ENCODE measurements around the gene KRTAP12-2. TPM values are rescaled to one million over a fixed set of nuclear protein-coding genes. Genes with fewer than 3 reads are reported as not detected.

Gene KRTAP12-2
- total RNA-seq, 2 experiments from 2014 or later, result not detected

Other genes with a start within 250 kb of the KRTAP12-2 start
- gene LRRC3, start 211.4 kb downstream of the KRTAP12-2 start, total RNA-seq, result 1 to 10 TPM; 2.7 to 2.9 TPM
- not detected for gene KRTAP10-1, start 126.7 kb downstream of the KRTAP12-2 start, total RNA-seq
- gene KRTAP10-2, start 115.4 kb downstream of the KRTAP12-2 start, total RNA-seq, result not detected
- gene KRTAP10-3, start 108.1 kb downstream of the KRTAP12-2 start, total RNA-seq, result not detected
- not detected for gene KRTAP10-4, start 93.2 kb downstream of the KRTAP12-2 start, total RNA-seq
- not detected for gene KRTAP10-5, start 86.3 kb downstream of the KRTAP12-2 start, total RNA-seq
- gene KRTAP10-6, start 74.4 kb downstream of the KRTAP12-2 start, total RNA-seq, result not detected
- gene KRTAP10-7, start 66.3 kb downstream of the KRTAP12-2 start, total RNA-seq, result not detected
- not detected for gene KRTAP10-8, start 54.8 kb downstream of the KRTAP12-2 start, total RNA-seq
- gene KRTAP10-9, start 39.8 kb downstream of the KRTAP12-2 start, total RNA-seq, result not detected
- gene KRTAP10-10, start 29.6 kb downstream of the KRTAP12-2 start, total RNA-seq, result not detected
- not detected for gene KRTAP10-11, start 20.5 kb downstream of the KRTAP12-2 start, total RNA-seq
- gene KRTAP12-4, start 12.3 kb downstream of the KRTAP12-2 start, total RNA-seq, result not detected
- gene KRTAP12-3, start 9.0 kb downstream of the KRTAP12-2 start, total RNA-seq, result not detected
- not detected for gene KRTAP12-1, start 15.2 kb upstream of the KRTAP12-2 start, total RNA-seq
- not detected for gene KRTAP10-12, start 30.2 kb upstream of the KRTAP12-2 start, total RNA-seq
- not detected for gene TSPEAR, start 44.6 kb upstream of the KRTAP12-2 start, total RNA-seq
- 100 to 1,000 TPM; 103 to 121 TPM for gene UBE2G2, start 134.9 kb upstream of the KRTAP12-2 start, total RNA-seq
- gene SUMO3, start 151.1 kb upstream of the KRTAP12-2 start, total RNA-seq, result 10 to 100 TPM; 83.4 to 84.9 TPM
- gene PTTG1IP, start 206.8 kb upstream of the KRTAP12-2 start, total RNA-seq, result 10 to 100 TPM; 34.8 to 44.3 TPM

Data from activated CD4-positive, alpha-beta T cell treated with anti-CD3 and anti-CD28 coated beads for 36 hours (primary cell).